Panc1 (cell line): ENCODE data around the gene NR6A1. TPM values are rescaled to one million over a fixed set of nuclear protein-coding genes. Genes with fewer than 3 reads are reported as not detected.

Experiments used
- ATAC-seq: fragments of 200-7000 bp; cut with Tn5 transposase; 2 replicates; pipeline ENCODE4 v1.9.1; 2020; ENCODE audit warnings: mild to moderate bottlenecking, moderate library complexity
- BruUV-seq: library from RNA; stranded (reverse); fragments of 400-500 nt; replicated peaks from 2 replicates; lab custom pipeline; 2021; lab: Mats Ljungman, UMichigan
- CTCF ChIA-PET: fragments of 300-600 bp; sonication (Branson Sonifier 250); formaldehyde crosslinking; loops from one replicate; lab custom pipeline; 2022; ENCODE audit warnings: antibody characterized with exemption; lab: Charles Lee
- POLR2A ChIA-PET: fragments of 300-600 bp; sonication (Branson Sonifier 250); formaldehyde crosslinking; loops from one replicate; lab custom pipeline; 2022; ENCODE audit warnings: antibody characterized with exemption; lab: Charles Lee
- DNase-seq: peaks from one replicate; pipeline ENCODE4 v3.0.0-alpha.2; 2010; ENCODE audit warnings: low read depth, low spot score
- H3K27ac ChIP-seq: 2 replicates; pipeline ENCODE4 v1.5.1; 2011; ENCODE audit warnings: mild to moderate bottlenecking, low read length, inconsistent platforms
- H3K27me3 ChIP-seq: fragments of 200-500 bp; sonication (Bioruptor generic); 2 replicates; pipeline ENCODE4 v1.6.0; 2014; ENCODE audit warnings: low read length, inconsistent platforms; ENCODE audit not compliant: control insufficient read depth, insufficient read depth
- H3K36me3 ChIP-seq: fragments of 200-500 bp; sonication (Bioruptor generic); 2 replicates; pipeline ENCODE4 v1.5.1; 2014; ENCODE audit warnings: inconsistent platforms, mild to moderate bottlenecking, low read length, moderate library complexity; ENCODE audit not compliant: control insufficient read depth, insufficient read depth
- H3K4me1 ChIP-seq: 2 replicates; pipeline ENCODE4 v1.5.1; 2011; ENCODE audit warnings: inconsistent platforms, mild to moderate bottlenecking, low read length, moderate library complexity; ENCODE audit not compliant: control insufficient read depth, insufficient read depth
- H3K4me3 ChIP-seq, 2 experiments: 2 replicates each; pipeline ENCODE4 v1.5.1; 2011 to 2012; ENCODE audit warnings: low read depth in 2 of 2, low read length in 2 of 2, mild to moderate bottlenecking in 2 of 2, inconsistent platforms in 1 of 2, moderate library complexity in 1 of 2
- H3K9me3 ChIP-seq: fragments of 200-500 bp; sonication (Bioruptor generic); 2 replicates; pipeline ENCODE4 v1.5.1; 2014; ENCODE audit warnings: low read depth, mild to moderate bottlenecking, inconsistent platforms, low read length, moderate library complexity; ENCODE audit not compliant: control insufficient read depth, insufficient read depth
- POLR2AphosphoS5 ChIP-seq: IDR thresholded peaks from 2 replicates; pipeline ENCODE4 v1.6.1; 2012; ENCODE audit warnings: mild to moderate bottlenecking, low read depth, low read length, moderate library complexity
- SIN3A ChIP-seq: IDR thresholded peaks from 2 replicates; pipeline ENCODE4 v1.6.1; 2012; ENCODE audit warnings: low read depth, mild to moderate bottlenecking, low read length, moderate library complexity, borderline replicate concordance; ENCODE audit not compliant: insufficient read depth
- TCF7L2 ChIP-seq: IDR thresholded peaks from 2 replicates; pipeline ENCODE4 v1.6.1; 2011; ENCODE audit warnings: mild to moderate bottlenecking, low read depth, low read length, inconsistent platforms
- in situ Hi-C: cut with HindIII; loops from 2 replicates; pipeline ENCODE4 v1.10.0; 2016; ENCODE audit warnings: low sequenced_read_pairs, low pct_unique_long_range_greater_than_20kb
- intact Hi-C: fragments of 100-400 bp; cut with micrococcal nuclease; formaldehyde crosslinking; loops from one replicate; pipeline ENCODE4 v1.10.0; 2022; ENCODE audit not compliant: unreplicated experiment
- total RNA-seq: library from RNA; stranded (reverse); gene quantifications from one replicate; pipeline ENCODE4 v1.2.1, GENCODE V29; 2021; ENCODE audit not compliant: unreplicated experiment
- TF ChIP-seq, protein P1 (sequence below), 2 experiments: IDR thresholded peaks; 2 replicates each; pipeline ENCODE4 v1.6.1; 2011 to 2012; ENCODE audit warnings: low read depth in 2 of 2, control low read depth in 1 of 2, low read length in 1 of 2, mild to moderate bottlenecking in 1 of 2, moderate library complexity in 1 of 2; ENCODE audit not compliant: insufficient read depth in 1 of 2
- TF ChIP-seq, protein P2 (sequence below): fragments of 450-650 bp; IDR thresholded peaks from 2 replicates; pipeline ENCODE4 v1.5.1; 2017; ENCODE audit warnings: mild to moderate bottlenecking

NR6A1 gene
- total RNA-seq, 1 experiment from 2014 or later = 7.6 TPM

DNA sequence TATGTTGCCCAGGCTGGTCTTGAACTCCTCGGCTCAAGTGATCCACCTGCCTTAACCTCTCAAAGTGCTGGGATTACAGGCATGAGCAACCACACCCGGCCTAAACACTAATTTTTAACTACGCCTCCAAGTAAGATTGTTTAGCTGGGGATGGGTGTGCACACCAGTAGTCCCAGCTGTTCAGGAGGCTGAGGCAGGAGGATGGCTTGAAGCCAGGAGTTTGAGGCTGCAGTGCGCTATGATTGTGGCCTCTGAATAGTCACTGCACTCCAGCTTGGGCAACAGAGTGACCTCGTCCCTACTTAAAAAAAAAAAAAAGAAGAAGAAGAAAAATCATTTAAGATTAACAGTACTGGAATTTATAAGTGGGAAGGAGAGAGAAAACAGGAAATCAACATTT is 173.1 kb downstream of the NR6A1 start:
- H3K27ac ChIP-seq = no peak overlapping the region
- intact Hi-C loops = no loop called here
- TF ChIP-seq, protein P1, sequence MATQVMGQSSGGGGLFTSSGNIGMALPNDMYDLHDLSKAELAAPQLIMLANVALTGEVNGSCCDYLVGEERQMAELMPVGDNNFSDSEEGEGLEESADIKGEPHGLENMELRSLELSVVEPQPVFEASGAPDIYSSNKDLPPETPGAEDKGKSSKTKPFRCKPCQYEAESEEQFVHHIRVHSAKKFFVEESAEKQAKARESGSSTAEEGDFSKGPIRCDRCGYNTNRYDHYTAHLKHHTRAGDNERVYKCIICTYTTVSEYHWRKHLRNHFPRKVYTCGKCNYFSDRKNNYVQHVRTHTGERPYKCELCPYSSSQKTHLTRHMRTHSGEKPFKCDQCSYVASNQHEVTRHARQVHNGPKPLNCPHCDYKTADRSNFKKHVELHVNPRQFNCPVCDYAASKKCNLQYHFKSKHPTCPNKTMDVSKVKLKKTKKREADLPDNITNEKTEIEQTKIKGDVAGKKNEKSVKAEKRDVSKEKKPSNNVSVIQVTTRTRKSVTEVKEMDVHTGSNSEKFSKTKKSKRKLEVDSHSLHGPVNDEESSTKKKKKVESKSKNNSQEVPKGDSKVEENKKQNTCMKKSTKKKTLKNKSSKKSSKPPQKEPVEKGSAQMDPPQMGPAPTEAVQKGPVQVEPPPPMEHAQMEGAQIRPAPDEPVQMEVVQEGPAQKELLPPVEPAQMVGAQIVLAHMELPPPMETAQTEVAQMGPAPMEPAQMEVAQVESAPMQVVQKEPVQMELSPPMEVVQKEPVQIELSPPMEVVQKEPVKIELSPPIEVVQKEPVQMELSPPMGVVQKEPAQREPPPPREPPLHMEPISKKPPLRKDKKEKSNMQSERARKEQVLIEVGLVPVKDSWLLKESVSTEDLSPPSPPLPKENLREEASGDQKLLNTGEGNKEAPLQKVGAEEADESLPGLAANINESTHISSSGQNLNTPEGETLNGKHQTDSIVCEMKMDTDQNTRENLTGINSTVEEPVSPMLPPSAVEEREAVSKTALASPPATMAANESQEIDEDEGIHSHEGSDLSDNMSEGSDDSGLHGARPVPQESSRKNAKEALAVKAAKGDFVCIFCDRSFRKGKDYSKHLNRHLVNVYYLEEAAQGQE (IDR thresholded peaks at IDR 0.05; ENCODE audit: insufficient read depth in 1 of 2, low read depth in 2 of 2, low read length in 1 of 2) = no peak
- TF ChIP-seq, protein P2, sequence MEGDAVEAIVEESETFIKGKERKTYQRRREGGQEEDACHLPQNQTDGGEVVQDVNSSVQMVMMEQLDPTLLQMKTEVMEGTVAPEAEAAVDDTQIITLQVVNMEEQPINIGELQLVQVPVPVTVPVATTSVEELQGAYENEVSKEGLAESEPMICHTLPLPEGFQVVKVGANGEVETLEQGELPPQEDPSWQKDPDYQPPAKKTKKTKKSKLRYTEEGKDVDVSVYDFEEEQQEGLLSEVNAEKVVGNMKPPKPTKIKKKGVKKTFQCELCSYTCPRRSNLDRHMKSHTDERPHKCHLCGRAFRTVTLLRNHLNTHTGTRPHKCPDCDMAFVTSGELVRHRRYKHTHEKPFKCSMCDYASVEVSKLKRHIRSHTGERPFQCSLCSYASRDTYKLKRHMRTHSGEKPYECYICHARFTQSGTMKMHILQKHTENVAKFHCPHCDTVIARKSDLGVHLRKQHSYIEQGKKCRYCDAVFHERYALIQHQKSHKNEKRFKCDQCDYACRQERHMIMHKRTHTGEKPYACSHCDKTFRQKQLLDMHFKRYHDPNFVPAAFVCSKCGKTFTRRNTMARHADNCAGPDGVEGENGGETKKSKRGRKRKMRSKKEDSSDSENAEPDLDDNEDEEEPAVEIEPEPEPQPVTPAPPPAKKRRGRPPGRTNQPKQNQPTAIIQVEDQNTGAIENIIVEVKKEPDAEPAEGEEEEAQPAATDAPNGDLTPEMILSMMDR = no peak
- no peak for TF ChIP-seq TCF7L2
- TF ChIP-seq POLR2AphosphoS5 = no peak
- TF ChIP-seq SIN3A = no peak
- CTCF ChIA-PET = no interaction called here
- no peak for ATAC-seq
- no peak for DNase-seq
- no peaks in the 10 kb centered on the region for H3K9me3 ChIP-seq
- BruUV-seq = no TSS peak
- H3K4me3 ChIP-seq = no peak overlapping the region
- H3K36me3 ChIP-seq = no peaks in the 10 kb centered on the region
- POLR2A ChIA-PET = no interaction called here
- H3K4me1 ChIP-seq = peaks cover 35% of the 10 kb centered on the region
- in situ Hi-C loops = no loop called here
- no peaks in the 10 kb centered on the region for H3K27me3 ChIP-seq

DNA sequence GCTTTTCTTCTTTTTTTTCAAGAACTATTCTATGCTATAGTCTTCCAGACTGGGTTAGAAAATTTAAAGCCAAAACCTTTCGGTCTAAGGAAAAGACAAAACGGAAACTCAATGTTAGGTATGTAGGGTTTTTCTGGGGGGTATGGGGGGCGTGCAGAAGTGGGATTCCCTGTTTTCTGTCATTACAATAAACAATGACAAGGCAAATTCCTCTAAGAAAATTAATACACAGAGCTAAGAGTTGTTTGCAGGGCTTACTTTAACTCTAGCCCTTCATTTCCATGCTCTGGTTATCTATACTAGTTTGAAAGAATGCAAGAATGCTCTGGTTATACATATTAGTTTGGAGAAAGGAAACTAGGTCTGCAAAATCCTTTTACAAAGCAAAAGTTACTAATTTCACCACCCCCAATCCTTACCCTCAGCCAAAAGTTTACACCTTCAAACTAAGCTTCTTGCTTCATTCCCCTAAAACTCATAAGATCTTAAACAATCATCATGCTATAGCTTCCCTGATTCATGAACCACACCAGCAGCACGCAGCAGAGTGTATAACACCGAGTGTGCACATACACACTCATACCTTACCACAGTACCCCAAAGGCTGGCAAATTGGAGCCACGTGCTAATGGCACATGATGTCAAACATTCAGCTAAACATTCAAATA is 174.8 kb downstream of the NR6A1 start:
- H3K9me3 ChIP-seq = no peaks in the 10 kb centered on the region
- peak overlapping the region; percentile 39 for H3K27ac ChIP-seq
- ChIA-PET POLR2A (interaction anchor here (0.6 to 0.7 kb wide), 2 partner anchors 124 to 1672 kb away, joined by 3 to 5 read pairs; no protein-coding TSS in a partner anchor), CTCF (no interaction called here)
- DNase-seq (no peak), ATAC-seq (no peak)
- H3K4me3 ChIP-seq = no peak overlapping the region
- peaks cover 35% of the 10 kb centered on the region for H3K4me1 ChIP-seq
- intact Hi-C loops = no loop called here
- TF ChIP-seq POLR2AphosphoS5 = no peak
- TF ChIP-seq SIN3A = no peak
- no peak for TF ChIP-seq TCF7L2
- TF ChIP-seq, protein P1 (IDR thresholded peaks at IDR 0.05; ENCODE audit: insufficient read depth in 1 of 2, low read depth in 2 of 2, low read length in 1 of 2) = no peak
- TF ChIP-seq, protein P2 = no peak
- no peaks in the 10 kb centered on the region for H3K27me3 ChIP-seq
- H3K36me3 ChIP-seq = no peaks in the 10 kb centered on the region
- BruUV-seq = no TSS peak
- in situ Hi-C loops = no loop called here
